Raji (cell line): ENCODE results near the gene PRR22.

Source experiments
- POLR2A ChIP-seq: IDR thresholded peaks from 2 replicates; pipeline ENCODE4 v1.6.1; 2011; ENCODE audit warnings: low read depth, low read length, control low read depth; ENCODE audit not compliant: insufficient read depth

Gene PRR22

DNA sequence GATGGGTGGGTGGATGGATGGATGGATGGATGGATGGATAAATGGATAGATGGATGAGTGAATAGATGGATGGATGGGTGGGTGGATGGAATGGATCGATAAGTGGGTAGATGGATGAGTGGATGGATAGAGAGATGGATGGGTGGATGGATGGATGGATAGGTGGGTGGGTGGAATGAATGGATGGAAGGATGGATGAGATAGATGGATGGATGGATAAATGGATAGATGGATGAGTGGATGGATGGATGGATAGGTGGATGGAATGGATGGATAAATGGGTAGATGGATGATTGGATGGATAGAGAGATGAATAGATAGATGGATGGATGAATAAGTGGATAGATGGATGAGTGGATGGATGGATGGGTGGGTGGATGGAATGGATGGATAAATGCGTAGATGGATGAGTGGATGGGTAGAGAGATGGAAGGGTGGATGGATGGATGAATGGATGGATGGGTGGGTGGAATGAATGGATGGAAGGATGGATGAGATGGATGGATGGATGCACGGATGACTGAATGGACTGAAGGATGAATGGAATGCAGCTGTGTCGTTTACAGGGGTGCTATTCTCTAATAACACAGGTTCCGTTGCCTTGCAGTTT lies 21.8 kb downstream of the PRR22 start:
- TF ChIP-seq POLR2A, result no peak

DNA sequence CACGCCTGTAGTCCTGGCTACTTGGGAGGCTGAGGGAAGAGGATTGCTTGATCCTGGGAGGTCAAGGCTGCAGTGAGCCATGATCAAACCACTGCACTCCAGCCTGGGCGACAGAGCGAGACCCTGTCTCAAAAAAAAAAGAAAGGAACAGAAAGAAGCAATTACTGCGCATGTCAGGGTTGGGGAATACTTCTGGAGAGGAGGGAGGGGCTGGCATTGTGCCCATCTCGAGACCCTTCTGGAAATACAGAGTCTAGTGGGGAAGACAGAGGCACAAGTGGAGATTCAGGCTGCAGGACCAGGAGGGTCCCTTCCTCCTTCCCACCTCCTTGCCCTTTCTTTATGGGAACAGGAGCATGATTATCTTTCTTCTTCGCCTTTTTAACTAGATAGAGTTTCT lies 30.8 kb downstream of the PRR22 start:
- no peak for TF ChIP-seq POLR2A

DNA sequence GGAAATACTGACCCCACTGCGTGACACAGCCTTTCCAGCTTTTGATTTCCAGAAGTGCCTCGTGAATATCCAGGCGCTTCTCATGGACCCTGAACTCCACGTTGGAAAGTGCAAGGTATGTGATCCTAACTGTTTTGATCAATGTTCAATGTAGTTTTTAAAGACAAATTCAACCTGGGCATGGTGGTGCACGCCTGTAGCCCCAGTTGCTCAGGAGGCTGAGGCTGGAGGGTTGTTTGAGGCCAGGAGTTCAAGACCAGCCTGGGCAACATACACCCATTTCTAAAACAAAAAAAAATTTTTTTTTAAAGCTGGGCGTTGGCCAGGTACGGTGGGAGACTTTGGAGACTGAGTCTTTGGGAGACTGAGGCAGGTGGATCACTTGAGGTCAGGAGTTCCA lies 32.8 kb downstream of the PRR22 start:
- no peak for TF ChIP-seq POLR2A

GRCh38 chr19:5749505-5749904 lies 35.0 kb downstream of the PRR22 start:
- TF ChIP-seq POLR2A, result no peak

- no peak for TF ChIP-seq POLR2A
These were observed 40.9 kb downstream of the PRR22 start for GRCh38 chr19:5743630-5744029.

DNA sequence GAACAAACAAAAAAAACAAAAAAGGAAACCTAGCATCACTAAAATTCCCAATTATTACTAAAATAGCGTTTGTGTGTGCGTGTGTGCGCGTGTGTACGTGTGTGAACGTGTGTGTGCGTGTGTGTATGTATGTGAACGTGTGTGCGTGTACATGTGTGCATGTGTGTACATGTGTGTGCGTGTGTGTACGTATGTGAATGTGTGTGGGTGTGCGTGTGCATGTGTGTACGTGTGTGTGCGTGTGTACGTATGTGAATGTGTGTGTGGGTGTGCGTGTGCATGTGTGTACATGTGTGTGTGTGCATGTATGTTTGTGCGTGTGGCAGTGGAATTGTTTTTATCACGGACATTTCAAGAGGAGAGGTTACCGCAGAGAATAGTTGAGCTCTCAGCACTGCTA lies 42.5 kb downstream of the PRR22 start:
- no peak for TF ChIP-seq POLR2A

DNA sequence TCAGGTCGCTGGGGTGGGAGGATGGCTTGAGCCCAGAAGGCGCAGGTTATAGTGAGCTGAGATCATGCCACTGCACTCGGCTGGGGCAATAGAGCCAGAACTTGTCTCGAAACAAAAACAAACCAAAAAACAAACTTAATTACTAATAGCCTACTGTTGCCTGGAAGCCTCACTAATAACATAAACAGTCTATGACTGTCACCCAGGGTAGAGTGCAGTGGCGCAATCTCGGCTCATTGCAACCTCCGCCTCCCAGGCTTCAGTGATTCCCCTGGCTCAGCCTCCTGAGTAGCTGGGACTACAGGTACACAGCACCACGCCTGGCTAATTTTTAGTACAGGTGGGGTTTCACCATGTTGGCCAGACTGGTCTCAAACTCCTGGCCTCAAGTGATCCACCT lies 46.1 kb downstream of the PRR22 start:
- no peak for TF ChIP-seq POLR2A
